GDM1 (cell line): ENCODE data around the gene TSPAN2.

Source experiments
- DNase-seq: peaks from one replicate; lab custom pipeline; 2025; lab: John Stamatoyannopoulos, UW

Gene TSPAN2

DNA sequence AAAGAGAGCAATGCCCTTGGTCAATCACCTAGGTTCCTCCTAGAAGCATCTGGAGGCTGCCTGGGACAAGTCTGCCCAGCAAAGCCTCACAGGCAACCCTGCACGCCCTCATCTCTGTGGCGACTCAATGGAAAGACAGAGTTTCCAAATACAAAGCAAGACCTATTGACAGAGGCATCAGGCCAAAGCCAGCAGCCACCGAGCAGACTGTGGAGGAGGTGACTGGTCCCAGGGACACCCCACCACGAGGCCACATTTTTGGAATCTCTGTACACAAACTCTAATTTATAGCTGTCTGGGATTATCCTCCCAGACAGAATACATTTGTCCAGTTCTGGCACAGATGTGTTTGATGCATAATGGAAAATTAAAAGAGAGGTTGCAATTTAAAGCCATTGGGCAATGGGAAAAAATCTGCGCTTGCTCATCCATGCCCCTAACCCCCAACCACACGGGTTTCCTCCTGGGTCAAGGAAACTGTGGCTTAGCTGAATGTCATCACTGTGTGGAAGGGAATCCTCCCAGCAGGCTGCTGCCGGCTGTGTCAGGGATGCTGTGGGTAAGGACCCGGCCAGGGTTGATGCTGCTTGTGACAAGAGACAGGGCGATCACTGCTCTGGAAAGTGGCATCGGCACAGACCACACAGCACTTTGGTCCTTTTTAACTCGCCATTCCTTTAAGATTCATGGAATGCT lies 14.3 kb downstream of the TSPAN2 start:
- DNase-seq, result no peak

GRCh38 chr1:115073298-115074087 lies 15.8 kb downstream of the TSPAN2 start:
- no peak for DNase-seq

GRCh38 chr1:115071012-115071664 lies 18.2 kb downstream of the TSPAN2 start:
- DNase-seq, result no peak

DNA sequence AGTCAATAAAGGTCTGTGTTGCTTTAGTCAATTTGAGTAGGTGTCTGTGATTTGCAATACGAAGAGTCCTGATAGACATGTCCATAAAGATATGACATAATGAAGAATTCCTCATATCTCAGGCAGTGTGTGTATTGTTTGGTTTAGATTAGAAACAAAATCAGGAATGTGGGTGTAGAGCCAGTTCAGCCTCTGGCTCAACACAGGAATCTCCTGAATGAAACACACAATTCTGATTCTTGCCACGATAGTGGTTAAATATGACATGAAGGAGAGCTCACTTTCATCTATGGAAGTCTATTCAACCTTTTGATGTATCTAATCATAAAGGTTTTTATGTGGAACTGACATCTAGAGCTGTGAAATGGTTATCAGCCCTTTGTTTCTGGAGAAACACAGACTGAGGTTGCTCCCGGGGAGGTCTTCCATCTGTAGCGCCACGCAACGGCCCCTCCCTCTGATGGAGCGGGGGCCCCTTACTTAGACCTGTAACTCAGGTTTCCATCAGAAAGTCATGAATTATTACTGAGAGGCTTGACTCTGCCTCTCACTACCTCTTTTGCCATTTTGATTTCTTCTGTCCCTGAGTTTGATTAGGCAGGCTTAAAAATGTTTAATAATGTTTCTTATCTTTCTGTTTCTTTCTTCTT lies 19.5 kb downstream of the TSPAN2 start:
- DNase-seq, result no peak

DNA sequence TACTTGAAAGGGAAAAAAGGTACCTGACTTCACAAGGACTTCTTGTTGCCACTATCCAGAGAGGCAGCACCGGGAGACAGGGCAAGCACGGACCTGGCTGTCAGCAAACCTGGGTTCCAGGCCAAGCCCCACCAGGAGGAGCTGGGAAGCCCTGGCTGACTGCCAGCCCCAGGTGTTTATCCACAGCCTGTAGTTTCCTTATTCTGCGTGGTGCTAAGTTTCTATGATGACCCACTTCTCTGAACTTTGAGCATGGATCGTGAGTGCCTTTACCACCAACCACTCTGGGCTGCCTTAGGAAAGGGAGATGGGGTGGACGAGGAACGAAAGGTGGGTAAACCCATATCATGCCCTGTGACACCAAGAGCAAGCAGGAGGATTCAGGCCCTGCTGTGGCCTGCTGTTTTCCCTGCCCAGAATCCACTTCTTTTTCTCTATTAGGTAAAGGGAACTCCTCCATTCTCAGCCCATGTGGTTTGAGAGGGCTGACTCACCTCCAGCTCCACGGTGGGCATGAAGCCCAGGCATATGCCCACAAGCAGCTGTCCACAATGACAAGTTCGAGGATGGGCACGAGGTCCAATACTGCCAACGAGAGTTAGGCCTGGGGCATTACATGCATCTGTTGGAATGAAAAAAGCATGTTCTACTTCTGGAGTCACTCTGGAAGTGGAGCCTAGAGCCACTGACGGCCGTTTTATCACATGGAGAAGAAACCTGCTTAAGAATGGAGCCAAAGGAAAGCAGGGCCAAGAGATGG lies 20.3 kb downstream of the TSPAN2 start:
- DNase-seq, result no peak

DNA sequence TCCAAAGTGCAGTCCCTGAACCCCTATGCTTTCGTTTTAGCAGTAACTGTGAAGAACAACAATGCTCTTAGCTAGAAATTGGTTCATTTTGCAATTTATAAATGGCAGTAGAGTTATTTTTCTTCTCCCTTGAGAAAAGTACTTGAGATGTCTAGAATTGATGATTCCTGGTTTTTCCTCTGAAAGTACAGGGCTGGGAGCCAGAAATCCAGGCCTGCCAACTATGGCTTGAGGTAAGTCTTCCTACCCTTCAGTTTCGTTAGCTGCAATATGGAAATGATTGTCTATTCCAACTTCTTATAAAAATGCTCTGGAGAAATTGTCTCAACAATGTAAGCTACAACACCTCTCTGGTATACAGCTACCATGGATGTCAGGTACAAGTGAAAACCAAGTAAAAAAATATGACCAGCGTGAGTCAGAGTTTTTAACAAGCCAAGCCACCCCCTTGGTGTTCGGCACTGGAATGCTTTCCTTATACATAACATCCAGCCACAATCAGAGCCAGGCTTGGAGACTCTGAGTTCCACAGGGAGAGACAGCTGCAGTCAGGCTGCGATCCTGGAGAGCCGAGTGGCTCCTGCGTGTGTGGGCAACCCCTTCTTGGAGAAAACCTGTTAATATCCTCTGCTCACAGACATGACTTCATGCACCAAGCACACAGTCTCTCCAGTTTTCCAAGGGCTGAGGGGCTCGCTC lies 22.0 kb downstream of the TSPAN2 start:
- no peak for DNase-seq

DNA sequence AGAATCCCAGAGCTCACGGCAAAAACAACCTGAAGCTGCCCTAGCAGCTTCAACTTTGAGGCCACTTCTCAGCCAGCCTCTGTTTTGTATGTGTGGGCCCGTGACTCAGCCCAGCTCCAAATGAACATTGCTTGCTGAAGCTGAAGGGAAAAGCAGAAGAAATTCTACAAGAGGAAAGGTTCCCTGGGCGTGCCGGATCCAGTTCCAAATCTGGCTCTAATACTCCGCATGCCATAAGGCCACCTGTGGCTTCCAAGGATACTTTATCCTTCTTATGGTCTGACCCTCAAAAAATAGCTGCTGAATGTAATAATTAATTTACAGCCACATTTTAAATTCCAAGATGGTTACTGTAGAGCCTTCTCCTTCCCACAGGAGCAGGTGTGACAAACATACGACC lies 24.3 kb downstream of the TSPAN2 start:
- no peak for DNase-seq

DNA sequence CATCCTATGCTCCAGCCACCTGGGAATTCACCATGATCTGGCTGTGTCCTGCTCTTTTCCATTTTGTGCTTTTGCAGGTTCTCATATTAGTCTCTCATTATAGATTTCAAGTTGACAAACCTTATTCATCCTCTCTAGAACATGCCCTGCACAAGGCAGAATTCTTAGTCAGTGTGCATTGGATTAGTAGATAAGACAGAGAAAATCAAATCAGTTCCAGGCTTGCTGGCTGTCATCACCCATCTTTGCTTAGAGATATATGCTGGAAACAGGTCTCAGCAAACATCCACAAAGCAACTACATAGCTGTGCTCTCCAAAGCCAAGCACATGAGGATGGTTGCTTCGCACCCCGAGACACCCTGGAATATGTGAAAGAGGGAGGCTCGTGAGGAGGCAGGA lies 24.8 kb downstream of the TSPAN2 start:
- no peak for DNase-seq

- no peak for DNase-seq
These were observed 25.9 kb downstream of the TSPAN2 start for GRCh38 chr1:115063228-115063901.

DNA sequence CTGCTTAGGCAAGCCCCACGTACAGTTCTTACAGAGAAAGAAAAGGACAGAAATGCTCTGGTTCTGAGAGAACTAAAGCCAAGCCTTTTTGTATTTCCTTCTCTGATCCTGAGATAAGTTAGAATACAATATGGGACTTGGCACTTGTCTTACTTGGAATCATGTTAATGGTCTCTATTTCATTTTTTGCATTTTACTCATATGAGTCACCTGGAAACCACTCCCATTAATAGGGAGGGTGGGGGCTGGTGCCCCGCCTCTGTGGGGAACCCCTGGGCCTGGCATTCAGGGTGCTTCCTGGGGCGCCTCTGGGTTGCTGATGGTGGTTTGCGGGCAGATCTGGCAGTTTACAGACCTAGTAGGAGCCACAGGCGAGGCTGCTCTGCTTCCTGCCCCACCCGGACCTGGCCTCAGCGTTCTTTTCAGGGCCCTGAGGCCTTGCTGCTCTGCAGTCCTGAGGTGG lies 26.7 kb downstream of the TSPAN2 start:
- DNase-seq, result peak; percentile 60

- no peak for DNase-seq
These were observed 28.8 kb downstream of the TSPAN2 start for GRCh38 chr1:115060501-115060900.

DNA sequence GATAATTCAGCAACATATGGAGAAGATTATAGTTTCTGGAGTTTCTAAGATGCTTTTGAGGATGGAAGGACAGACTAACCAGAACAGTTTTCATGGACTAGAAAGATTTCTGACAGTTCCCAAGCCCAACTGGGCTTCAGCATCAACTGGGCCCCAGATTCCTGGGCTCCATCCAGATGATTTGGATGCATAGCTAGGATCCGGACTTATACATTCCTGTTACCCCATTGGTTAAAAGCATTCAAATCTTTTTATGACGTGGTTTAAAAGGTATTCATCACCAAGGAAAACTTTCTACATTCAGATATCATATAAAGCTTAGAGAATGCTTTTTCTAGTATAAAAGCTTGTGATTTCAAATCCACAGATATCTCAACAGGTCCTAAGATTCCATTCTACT lies 30.0 kb downstream of the TSPAN2 start:
- DNase-seq, result no peak

- no peak for DNase-seq
These were observed 31.5 kb downstream of the TSPAN2 start for GRCh38 chr1:115057661-115058254.

GRCh38 chr1:115056395-115056798 lies 32.9 kb downstream of the TSPAN2 start:
- DNase-seq, result no peak

DNA sequence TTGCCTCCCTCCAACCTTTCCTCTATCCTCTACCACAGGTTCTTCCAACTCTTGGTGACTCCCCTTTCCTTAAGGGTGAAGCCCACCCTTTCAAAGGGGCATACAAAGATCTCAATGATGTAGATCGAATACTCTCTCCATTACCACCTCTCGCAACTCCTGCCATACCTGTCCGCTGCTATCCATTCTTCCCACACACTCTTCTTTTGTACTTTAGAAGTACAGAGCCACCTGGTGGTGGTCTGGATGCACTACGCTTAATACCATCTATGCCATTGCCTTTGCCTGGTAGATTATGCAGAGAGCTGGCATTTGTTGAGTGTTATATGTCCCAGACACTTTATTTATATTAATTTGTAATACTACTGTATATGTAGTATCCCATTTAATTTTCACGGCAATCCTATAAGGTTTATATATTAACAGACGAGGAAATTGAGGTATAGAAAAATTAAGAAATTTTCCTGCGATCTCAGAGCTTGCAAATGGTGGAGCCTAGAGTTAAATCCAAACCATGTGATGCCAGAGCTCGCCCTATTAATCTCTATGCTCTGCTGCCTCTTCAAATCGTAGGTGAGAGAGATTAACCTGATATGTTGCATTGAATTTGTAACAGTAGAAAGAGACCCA lies 36.7 kb downstream of the TSPAN2 start:
- DNase-seq, result peak; percentile 20

DNA sequence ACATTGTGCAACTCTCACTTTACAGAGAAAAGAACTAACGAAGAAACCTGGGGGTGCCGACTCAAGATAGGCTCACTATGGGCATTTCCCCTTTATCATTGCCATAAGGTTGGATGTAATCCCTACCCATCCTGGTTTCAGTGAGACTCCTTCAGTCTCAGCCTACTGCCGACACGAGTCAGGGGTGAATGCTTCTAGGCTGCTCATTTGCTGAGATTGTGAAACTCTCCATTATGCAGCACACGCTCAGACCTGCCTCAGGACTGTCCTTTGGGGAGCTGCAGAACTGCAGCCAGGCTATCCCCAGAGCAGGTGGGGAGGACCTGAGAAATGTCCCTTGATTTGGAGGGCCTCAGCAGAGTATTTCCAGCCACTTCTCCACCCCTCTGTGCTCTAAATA lies 37.5 kb downstream of the TSPAN2 start:
- no peak for DNase-seq

DNA sequence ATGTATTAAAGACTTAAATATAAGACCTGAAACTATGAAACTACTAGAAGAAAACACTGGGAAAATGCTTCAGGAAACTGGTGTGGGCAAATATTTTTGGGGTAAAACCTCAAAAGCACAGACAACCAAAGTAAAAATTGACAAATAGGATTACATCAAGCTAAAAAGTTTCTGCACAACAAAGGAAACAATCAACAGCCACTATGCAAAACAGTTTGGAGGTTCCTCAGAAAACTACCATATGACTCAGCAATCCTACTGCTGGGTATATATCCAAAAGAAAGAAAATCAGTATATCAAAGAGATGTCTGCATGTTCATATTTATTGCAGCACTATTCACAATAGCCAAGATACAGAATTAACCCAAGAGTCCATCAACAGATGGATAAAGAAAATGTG lies 42.6 kb downstream of the TSPAN2 start:
- DNase-seq, result no peak

- DNase-seq, result no peak
These were observed 47.6 kb downstream of the TSPAN2 start for GRCh38 chr1:115041654-115042053.

- no peak for DNase-seq
These were observed 48.8 kb downstream of the TSPAN2 start for GRCh38 chr1:115040501-115040900.
